ENCODE data around the gene PAFAH2.
"Not testable (repeated sequence)": the region's sequence is repeated elsewhere in the genome, so short reads cannot be mapped to it uniquely, and the experiment has no call there.

The PAFAH2 gene

DNA sequence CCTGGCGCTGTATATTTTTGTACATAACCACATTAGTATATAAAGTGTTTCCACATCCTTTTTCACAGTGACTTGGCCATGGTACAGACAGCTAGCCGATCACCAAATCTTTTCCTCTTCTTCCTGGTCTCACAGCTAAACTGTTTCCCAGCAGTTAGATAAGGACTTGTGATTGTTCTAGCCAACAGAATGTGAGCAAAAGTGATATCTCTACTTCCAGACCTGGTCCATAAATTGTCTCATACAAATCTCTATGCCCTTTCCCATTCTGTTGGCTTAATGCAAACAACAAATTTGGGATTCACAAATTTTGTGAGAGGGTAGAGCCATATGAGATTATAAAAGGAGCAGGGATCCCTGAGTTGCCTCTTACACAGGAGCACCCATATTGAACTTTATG, 19.5 kb downstream of the PAFAH2 start:
- FAIRE-seq, result no peak

GRCh38 chr1:25977801-25978200, 20.1 kb downstream of the PAFAH2 start:
- FAIRE-seq, result no peak

DNA sequence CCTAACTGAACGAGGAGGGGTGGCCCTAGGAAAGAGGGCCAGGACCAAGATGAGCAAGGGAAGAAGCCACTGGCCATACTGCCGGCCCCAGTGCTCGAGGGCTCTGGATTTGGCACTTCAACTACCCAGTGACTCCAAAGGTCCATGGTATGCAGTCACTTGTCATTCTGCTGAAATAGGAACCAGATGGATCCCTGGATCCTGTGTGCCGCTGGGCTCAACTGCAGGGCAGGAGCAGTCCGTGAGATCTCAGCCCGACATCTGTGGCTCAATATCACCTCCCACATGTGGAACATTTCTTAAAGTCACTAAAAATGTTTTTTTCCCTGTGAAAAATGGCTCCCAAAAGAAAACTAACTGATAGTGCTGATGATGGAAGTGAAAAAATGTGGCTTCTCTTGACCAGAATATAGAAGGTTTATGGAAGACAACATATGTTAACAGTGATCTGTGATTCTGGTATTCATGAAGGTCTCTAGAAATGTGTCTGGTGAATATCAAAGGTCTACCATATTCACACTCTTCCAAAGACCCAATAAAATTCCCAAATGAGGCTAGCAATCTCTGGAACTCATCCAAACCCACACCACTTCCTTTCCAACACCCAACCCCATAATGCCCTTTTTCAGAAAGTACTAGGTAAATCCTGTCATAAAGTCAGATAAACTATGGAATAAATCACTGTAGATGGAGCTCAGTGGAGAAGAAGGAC, 24.1 kb downstream of the PAFAH2 start:
- FAIRE-seq, result no peak

- no peak for FAIRE-seq
Observed at GRCh38 chr1:25971811-25972180, 26.1 kb downstream of the PAFAH2 start.

DNA sequence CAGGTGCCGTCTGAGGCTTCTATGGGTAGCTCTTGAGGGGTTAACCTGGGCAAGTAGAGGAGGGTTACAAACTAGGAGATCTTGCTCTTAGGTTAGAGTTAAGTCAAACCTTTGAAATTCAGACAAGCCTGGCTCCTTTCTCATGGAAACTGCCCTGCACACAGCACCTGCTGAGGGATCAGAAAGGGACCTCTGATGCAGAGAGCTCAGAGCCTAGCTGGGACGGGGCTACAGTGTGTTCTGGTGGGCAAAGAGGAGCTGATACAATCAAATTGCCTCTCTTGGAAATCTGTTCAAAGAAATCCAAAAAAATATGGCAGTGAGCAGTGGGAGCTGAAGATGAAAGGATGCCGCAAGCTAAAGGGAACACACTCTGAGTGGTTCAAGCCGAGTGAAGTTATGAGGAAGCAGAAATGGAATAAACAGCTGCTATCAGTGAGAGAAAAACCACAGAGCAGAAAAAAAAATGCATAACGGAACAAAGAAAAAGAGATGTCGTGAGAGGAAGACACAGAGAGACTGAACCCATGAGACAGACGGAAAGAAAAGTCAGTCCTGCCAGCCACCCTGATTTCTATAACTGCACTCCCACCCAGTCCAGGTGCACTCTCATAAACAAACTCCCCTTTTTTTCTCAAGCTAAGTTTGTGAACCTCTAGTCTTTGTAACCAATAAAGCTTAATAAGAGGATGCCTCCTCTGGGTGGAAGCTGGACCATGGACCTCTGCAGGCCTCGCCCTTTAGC, 26.6 kb downstream of the PAFAH2 start:
- FAIRE-seq, result no peak

DNA sequence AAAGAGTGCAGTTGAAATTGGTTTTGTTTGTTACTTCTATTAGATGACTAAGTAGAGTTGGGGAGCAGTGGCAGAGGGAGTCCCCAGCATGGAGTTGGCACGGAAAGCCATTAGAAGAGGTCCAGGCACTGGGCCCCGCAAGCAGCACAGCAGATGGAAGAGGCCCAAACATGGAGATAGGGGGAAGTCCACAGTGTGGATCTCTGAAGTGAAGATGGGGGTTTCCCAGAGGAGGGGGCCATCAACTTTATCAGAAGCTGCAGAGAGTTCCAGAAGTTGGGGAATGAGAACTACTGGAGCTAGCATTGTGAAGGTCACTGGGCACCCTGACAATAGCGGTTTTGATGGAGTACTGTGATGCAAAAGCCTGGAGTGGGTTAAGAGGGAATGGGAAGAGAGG, 30.6 kb downstream of the PAFAH2 start:
- no peak for FAIRE-seq

DNA sequence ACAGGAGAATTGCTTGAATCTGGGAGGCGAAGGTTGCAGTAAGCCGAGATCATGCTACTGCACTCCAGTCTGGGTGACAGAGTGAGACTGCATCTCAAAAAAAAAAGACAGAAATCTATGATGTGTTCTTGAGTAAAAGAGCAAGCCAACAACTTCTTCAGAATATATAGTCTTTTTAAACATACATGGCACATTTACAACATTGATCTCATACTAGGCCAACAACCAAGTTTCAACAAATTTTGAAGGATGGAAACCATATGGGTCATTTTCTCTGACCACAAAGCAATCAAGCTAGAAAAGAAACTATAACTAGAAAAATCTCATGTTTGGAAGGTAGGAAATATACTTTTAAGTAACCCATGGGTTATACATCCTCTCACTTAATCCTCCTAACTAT, 38.3 kb downstream of the PAFAH2 start:
- FAIRE-seq, result no peak

DNA sequence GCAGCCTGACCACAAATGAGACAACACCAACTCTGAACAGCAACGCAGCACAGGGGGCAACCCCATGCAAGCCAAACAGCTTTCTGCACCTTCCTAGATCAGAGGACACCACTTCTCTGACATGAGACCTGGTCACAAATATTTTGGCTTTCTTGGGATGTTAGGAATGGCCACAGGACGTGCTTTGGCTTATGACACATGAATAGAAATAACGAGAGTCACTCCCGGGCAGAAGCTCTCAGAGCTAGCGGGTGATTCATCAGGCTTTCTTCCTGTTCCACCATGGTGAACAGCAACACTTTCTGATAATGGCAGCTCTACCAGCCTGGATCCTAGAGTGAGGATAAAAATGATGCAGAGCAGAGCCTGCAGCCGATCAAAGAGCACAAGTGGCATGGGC, 39.4 kb downstream of the PAFAH2 start:
- FAIRE-seq, result no peak

DNA sequence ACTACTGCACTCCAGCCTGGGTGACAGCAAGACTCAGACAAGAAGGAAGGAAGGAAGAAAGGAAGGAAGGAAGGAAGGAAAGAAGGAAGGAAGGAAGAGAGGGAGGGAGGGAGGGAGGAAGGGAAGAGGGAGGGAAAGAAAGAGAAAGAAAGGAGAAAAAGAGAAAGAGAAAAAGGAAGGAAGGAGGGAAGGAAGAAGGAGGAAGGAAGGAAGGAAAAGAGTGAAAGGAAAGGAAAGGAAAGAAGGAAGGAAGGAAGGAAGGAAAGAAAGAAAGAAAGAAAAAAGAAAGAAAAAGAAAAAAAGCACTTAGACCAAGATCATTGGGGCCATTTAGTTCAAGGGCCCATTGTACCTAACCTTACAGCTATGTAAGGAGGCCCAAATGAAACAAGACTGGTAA, 42.3 kb downstream of the PAFAH2 start:
- no peak for FAIRE-seq

- no peak for FAIRE-seq
Observed at GRCh38 chr1:25954282-25954938, 43.5 kb downstream of the PAFAH2 start.

- no peak for FAIRE-seq
Observed at GRCh38 chr1:25952841-25953401, 44.9 kb downstream of the PAFAH2 start.

GRCh38 chr1:25948641-25949040, 49.2 kb downstream of the PAFAH2 start:
- FAIRE-seq, result no peak

DNA sequence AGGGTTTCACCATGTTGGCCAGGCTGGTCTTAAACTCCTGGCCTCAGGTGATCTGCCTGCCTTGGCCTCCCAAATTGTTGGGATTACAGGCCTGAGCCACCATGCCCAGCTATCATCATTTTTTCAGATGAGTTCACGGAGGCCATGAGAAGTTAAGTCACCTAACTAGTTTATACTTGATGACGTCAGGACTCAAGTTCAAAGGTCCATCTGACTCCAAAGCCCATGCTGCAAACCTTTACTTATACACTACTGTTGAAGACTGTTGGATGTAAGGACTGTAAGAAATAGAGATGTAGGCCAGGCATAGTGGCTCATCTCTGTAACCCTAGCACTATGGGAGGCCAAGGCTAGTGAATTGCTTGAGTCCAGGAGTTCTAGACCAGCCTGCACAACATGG, 50.8 kb downstream of the PAFAH2 start:
- FAIRE-seq, result no peak

- FAIRE-seq, result no peak
Observed at GRCh38 chr1:25945761-25946160, 52.1 kb downstream of the PAFAH2 start.

DNA sequence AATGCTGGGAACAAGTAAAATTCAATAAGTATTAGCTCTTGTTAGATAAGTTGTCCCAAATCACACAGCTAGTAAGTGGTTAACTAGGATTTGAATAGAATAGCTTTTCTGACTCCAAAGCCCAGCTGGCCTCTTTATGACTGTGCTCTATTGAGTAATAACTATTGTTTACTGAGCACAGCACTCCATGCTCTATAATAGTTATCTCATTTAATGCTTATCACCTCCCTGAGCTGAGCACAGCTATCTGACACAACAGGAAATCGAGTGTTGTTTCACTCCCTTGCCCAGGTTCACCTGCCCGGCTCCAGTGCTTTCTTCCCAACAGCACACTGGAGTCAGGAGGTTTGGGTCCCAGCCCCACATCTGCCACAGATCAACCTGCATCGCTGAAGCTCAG, 52.9 kb downstream of the PAFAH2 start:
- no peak for FAIRE-seq

- FAIRE-seq, result not testable (repeated sequence)
Observed at GRCh38 chr1:25943511-25943910, 54.4 kb downstream of the PAFAH2 start.

- FAIRE-seq, result no peak
Observed at GRCh38 chr1:25936947-25937346, 60.9 kb downstream of the PAFAH2 start.

- FAIRE-seq, result no peak
Observed at GRCh38 chr1:25933479-25934365, 64.1 kb downstream of the PAFAH2 start.

DNA sequence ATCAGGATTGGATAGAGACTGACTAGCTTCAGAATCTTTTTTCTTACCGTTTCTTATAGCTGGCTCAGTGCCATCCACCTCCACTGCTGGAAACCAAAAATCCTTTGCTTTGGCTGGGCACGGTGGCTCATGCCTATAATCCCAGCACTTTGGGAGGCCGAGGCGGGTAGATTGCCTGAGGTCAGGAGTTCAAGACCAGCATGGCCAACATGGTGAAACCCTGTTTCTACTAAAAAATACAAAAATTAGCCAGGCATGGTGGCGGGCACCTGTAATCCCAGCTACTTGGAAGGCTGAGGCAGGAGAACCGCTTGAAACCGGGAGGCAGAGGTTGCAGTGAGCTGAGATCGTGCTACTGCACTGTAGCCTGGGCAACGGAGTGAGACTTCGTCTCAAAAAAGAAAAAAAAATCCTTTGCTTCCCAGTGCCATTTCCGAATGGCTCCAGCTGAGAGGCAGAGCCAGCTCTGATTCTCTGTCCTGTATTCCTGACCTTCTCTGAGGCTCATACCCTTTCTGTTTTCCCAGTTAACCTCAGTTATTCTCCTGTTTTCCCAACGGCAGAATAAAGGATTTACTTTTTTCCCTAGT, 65.0 kb downstream of the PAFAH2 start:
- FAIRE-seq, result not testable (repeated sequence)

DNA sequence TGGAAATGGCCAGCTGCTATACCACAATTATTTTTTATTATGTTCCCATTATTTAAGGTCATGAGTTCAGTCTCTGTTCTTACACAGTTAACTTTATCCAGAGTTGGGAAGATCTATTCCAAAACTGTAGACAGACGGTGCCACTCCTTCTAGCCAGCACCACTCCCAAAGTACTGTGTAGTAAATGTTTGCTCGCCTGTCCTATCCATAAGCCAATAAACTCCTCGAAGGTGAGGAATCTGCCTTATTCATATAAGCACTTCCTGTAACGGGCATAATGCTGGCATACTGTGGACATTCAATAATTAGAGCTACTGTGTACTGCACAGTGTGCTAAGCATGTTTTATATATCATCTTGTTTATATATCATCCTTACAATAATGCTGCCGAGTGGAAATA, 65.5 kb downstream of the PAFAH2 start:
- no peak for FAIRE-seq

- no peak for FAIRE-seq
Observed at GRCh38 chr1:25929016-25929415, 68.8 kb downstream of the PAFAH2 start.

DNA sequence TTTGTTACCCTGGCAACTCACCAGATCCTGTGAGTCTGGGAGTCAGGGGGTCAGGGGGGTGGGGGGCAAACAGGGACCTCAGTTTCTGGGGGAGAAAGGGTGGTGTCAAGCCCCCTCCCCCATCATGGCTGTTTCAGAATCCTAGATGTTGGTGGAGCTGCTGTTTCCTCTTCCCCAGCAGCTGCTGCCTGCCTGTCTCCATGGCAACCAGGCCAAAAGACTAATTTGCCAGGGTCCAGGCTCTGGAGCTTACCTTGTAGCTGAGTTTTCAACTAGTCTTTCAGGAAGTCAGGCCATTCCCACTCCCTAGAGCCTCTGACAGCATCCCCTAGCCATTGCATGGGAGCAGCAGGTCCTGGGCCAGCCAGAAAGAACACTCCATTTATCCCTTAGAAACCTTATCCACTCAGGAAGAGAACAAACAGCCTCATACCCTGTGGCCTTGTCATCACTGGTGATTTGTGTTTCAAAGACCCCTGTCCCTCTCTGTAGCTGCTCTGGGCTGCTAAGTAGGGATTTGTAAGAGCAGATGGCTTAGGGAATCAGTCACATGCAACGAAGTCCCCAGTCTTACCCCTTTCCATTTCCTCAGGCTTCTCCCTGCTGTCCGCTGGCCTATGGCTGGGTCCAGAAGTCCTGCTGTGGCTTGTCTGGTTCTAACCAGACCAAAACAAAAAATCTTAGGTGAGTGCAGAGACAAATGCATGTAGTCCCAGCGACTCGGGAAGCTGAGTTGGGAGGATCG, 70.2 kb downstream of the PAFAH2 start:
- FAIRE-seq, result no peak
